SKM-1 (cell line): Measurements from ENCODE around the gene CD86.
"Not testable (repeated sequence)": the region's sequence is repeated elsewhere in the genome, so short reads cannot be mapped to it uniquely, and the experiment has no call there.

ENCODE experiments used
- DNase-seq: peaks from one replicate; lab custom pipeline; 2025; ENCODE audit not compliant: unreplicated experiment; lab: John Stamatoyannopoulos, UW

The CD86 gene

GRCh38 chr3:122148941-122149627 lies 93.9 kb downstream of the CD86 start:
- DNase-seq: no peak

- no peak for DNase-seq
Measured at GRCh38 chr3:122151480-122151879, 96.3 kb downstream of the CD86 start.

- DNase-seq: not testable (repeated sequence)
Measured at GRCh38 chr3:122164983-122165382, 109.8 kb downstream of the CD86 start.

- DNase-seq: peak; percentile 14
Measured at GRCh38 chr3:122167630-122168029, 112.5 kb downstream of the CD86 start.

- no peak for DNase-seq
Measured at GRCh38 chr3:122168044-122168443, 112.9 kb downstream of the CD86 start.

GRCh38 chr3:122169911-122170310 lies 114.7 kb downstream of the CD86 start:
- no peak for DNase-seq
